SK-N-MC (cell line): ENCODE data around the gene GPR171.

Experiments used
- EZH2 ChIP-seq: fragments of 200-600 bp; sonication (generic); IDR thresholded peaks from one replicate; pipeline ENCODE4 v1.6.1; 2017; ENCODE audit warnings: antibody characterized with exemption
- FOXP2 ChIP-seq: optimal IDR thresholded peaks from 2 replicates; pipeline ENCODE3; 2011; ENCODE audit warnings: mild to moderate bottlenecking, moderate library complexity; ENCODE audit not compliant: insufficient read depth; ENCODE audit errors: extremely low read length, control extremely low read depth
- POLR2AphosphoS5 ChIP-seq: IDR thresholded peaks from 2 replicates; pipeline ENCODE4 v1.6.1; 2012; ENCODE audit warnings: mild to moderate bottlenecking, low read depth, low read length, borderline replicate concordance

GRCh38 chr3:151227807-151228665 is 25.0 kb upstream of the GPR171 start:
- no peak for TF ChIP-seq POLR2AphosphoS5
- TF ChIP-seq EZH2 = no peak
- TF ChIP-seq FOXP2 = no peak
